HepG2 (cell line): ENCODE results near the gene PSMB11. TPM values are rescaled to one million over a fixed set of nuclear protein-coding genes. Genes with fewer than 3 reads are reported as not detected.

ENCODE experiments used
- AGO2 ChIP-seq: fragments of 200-400 bp; formaldehyde crosslinking; optimal IDR thresholded peaks from 2 replicates; pipeline ENCODE3; 2017; ENCODE audit warnings: mild to moderate bottlenecking, low read depth, low read length, moderate library complexity
- HHEX ChIP-seq: IDR thresholded peaks from 2 replicates; pipeline ENCODE4 v1.6.1; 2016; ENCODE audit warnings: control low read depth
- HOXA3 ChIP-seq: sonication (generic); formaldehyde crosslinking; IDR thresholded peaks from 2 replicates; pipeline ENCODE4 v1.5.0; 2020; ENCODE audit warnings: missing genetic modification reagents
- KDM5A ChIP-seq: fragments of 200-600 bp; sonication (generic); IDR thresholded peaks from 2 replicates; pipeline ENCODE4 v1.7.0; 2018; ENCODE audit warnings: antibody characterized with exemption, mild to moderate bottlenecking, low read length, borderline replicate concordance
- POLR2A ChIP-seq, 2 experiments: IDR thresholded peaks; 2 replicates each; pipeline ENCODE4 v1.6.1; 2011; ENCODE audit warnings: low read depth in 2 of 2, low read length in 2 of 2, mild to moderate bottlenecking in 1 of 2, moderate library complexity in 1 of 2; ENCODE audit not compliant: insufficient read depth in 1 of 2
- THAP11 ChIP-seq: IDR thresholded peaks from 2 replicates; pipeline ENCODE4 v1.6.1; 2016; ENCODE audit warnings: missing biosample characterization, missing genetic modification reagents
- ZNF12 ChIP-seq: sonication (generic); formaldehyde crosslinking; IDR thresholded peaks from 2 replicates; pipeline ENCODE4 v1.5.0; 2020; ENCODE audit warnings: missing genetic modification reagents
- ZNF350 ChIP-seq: sonication (generic); formaldehyde crosslinking; IDR thresholded peaks from 2 replicates; pipeline ENCODE4 v1.4.0; 2020; ENCODE audit warnings: mild to moderate bottlenecking, low read depth, missing genetic modification reagents, borderline replicate concordance
- ZSCAN25 ChIP-seq: sonication (generic); formaldehyde crosslinking; IDR thresholded peaks from 2 replicates; pipeline ENCODE4 v1.8.0; 2022; ENCODE audit warnings: mild to moderate bottlenecking, missing genetic modification reagents
- polyA plus RNA-seq, 8 experiments: library from polyadenylated mRNA; depleted of rRNA in 3 of 8; stranded (reverse) in 7 of 8; unstranded in 1 of 8; fragments of >200 nt; fragmentation: Illumina TruSeq in 4 of 8; extraction: Trizol in 4 of 8; gene quantifications; 2 replicates each; pipeline versions ENCODE4 v1.2.1 to v1.2.3, GENCODE V29; 2011 to 2016; ENCODE audit warnings: low read depth in 4 of 8, missing spikeins in 1 of 8, mixed read lengths in 1 of 8; ENCODE audit not compliant: insufficient read depth in 1 of 8
- total RNA-seq, 5 experiments: library from RNA; depleted of rRNA; stranded (reverse); fragments of >200 nt; fragmentation: Illumina TruSeq; extraction: Trizol; gene quantifications; 2 replicates each; pipeline ENCODE4 v1.2.3, GENCODE V29; 2016; ENCODE audit warnings: low read depth in 1 of 5
- TF ChIP-seq, protein P1 (sequence below): sonication (generic); formaldehyde crosslinking; IDR thresholded peaks from one replicate; pipeline ENCODE4 v1.5.1; 2020; ENCODE audit warnings: mild to moderate bottlenecking, missing genetic modification reagents; ENCODE audit errors: not compliant biosample characterization
- TF ChIP-seq, protein P2 (sequence below): sonication (generic); formaldehyde crosslinking; IDR thresholded peaks from 2 replicates; pipeline ENCODE4 v1.4.0; 2020; ENCODE audit warnings: missing genetic modification reagents
- TF ChIP-seq, protein P3 (sequence below): sonication (generic); formaldehyde crosslinking; IDR thresholded peaks from 2 replicates; pipeline ENCODE4 v1.8.1; 2023; ENCODE audit warnings: mild to moderate bottlenecking, missing genetic modification reagents
- TF ChIP-seq, protein P4 (sequence below): sonication (generic); formaldehyde crosslinking; IDR thresholded peaks from 2 replicates; pipeline ENCODE4 v1.4.0; 2020; ENCODE audit warnings: mild to moderate bottlenecking, missing genetic modification reagents

PSMB11 gene
- total and polyA plus RNA-seq, 2 of the 13 experiments (the other 11 are each of a cell fraction or from before 2014, with no cell fraction given), result not detected

DNA sequence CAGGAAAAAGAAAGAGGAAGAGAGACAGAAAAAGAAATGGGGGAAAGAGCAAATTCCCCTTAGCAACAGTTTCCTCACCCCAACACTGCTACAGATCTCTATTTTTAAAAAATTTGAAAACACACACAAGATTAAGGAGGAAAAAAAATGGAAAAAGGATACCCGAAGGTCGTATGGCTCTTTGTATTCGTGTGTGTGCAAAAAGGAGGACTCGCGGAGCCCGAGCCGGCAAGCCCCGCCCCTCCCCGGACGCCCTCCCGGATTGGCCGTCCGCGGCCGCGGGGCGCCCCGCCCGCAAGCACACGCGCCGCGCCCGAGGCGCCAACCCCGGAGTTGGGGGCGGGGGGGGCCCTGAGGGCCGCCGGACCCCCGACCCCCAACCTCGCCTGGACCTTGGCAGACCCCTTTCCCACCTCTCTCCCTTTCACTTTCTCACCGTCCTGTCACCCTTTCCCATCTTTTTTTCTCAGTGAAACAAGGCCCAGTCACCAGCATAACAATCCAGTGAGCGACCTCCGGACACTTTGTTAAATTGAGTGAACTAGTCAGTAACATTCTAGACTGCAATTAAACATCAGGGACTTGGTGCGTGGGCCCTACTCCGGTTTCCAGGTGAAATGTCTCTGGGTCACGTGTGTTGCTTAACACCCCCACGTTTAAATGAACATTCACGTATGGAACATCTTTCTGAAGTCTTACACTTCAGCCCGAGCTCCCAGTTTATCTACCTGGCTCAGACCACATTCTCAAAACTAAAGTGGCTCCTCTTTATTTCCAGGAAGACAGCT, 31.9 kb upstream of the PSMB11 start, which contains the start of gene C14orf93 (continued):
- TF ChIP-seq, protein P1, sequence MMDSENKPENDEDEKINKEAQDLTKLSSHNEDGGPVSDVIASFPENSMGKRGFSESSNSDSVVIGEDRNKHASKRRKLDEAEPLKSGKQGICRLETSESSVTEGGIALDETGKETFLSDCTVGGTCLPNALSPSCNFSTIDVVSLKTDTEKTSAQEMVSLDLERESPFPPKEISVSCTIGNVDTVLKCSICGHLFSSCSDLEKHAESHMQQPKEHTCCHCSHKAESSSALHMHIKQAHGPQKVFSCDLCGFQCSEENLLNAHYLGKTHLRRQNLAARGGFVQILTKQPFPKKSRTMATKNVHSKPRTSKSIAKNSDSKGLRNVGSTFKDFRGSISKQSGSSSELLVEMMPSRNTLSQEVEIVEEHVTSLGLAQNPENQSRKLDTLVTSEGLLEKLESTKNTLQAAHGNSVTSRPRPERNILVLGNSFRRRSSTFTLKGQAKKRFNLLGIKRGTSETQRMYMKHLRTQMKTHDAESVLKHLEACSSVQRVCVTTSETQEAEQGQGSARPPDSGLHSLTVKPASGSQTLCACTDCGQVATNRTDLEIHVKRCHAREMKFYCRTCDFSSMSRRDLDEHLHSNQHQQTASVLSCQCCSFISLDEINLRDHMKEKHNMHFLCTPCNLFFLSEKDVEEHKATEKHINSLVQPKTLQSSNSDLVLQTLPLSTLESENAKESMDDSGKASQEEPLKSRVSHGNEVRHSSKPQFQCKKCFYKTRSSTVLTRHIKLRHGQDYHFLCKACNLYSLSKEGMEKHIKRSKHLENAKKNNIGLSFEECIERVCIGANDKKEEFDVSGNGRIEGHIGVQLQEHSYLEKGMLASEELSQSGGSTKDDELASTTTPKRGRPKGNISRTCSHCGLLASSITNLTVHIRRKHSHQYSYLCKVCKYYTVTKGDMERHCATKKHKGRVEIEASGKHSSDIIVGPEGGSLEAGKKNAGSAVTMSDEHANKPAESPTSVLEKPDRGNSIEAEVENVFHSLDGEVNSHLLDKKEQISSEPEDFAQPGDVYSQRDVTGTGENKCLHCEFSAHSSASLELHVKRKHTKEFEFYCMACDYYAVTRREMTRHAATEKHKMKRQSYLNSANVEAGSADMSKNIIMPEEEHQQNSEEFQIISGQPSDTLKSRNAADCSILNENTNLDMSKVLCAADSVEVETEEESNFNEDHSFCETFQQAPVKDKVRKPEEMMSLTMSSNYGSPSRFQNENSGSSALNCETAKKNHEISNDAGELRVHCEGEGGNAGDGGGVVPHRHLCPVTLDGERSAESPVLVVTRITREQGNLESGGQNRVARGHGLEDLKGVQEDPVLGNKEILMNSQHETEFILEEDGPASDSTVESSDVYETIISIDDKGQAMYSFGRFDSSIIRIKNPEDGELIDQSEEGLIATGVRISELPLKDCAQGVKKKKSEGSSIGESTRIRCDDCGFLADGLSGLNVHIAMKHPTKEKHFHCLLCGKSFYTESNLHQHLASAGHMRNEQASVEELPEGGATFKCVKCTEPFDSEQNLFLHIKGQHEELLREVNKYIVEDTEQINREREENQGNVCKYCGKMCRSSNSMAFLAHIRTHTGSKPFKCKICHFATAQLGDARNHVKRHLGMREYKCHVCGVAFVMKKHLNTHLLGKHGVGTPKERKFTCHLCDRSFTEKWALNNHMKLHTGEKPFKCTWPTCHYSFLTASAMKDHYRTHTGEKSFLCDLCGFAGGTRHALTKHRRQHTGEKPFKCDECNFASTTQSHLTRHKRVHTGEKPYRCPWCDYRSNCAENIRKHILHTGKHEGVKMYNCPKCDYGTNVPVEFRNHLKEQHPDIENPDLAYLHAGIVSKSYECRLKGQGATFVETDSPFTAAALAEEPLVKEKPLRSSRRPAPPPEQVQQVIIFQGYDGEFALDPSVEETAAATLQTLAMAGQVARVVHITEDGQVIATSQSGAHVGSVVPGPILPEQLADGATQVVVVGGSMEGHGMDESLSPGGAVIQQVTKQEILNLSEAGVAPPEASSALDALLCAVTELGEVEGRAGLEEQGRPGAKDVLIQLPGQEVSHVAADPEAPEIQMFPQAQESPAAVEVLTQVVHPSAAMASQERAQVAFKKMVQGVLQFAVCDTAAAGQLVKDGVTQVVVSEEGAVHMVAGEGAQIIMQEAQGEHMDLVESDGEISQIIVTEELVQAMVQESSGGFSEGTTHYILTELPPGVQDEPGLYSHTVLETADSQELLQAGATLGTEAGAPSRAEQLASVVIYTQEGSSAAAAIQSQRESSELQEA (CRISPR knock-in tag), result peak; percentile 18
- no peak; the same call in 1 of the 2 replicates for TF ChIP-seq ZNF12
- TF ChIP-seq POLR2A (IDR thresholded peaks at IDR 0.05; ENCODE audit: insufficient read depth in 1 of 2, low read depth in 2 of 2, low read length in 2 of 2), result peak; percentile 71 to 73
- TF ChIP-seq, protein P2, sequence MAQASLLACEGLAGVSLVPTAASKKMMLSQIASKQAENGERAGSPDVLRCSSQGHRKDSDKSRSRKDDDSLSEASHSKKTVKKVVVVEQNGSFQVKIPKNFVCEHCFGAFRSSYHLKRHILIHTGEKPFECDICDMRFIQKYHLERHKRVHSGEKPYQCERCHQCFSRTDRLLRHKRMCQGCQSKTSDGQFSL (CRISPR knock-in tag), result peak; percentile 85
- TF ChIP-seq, protein P3, sequence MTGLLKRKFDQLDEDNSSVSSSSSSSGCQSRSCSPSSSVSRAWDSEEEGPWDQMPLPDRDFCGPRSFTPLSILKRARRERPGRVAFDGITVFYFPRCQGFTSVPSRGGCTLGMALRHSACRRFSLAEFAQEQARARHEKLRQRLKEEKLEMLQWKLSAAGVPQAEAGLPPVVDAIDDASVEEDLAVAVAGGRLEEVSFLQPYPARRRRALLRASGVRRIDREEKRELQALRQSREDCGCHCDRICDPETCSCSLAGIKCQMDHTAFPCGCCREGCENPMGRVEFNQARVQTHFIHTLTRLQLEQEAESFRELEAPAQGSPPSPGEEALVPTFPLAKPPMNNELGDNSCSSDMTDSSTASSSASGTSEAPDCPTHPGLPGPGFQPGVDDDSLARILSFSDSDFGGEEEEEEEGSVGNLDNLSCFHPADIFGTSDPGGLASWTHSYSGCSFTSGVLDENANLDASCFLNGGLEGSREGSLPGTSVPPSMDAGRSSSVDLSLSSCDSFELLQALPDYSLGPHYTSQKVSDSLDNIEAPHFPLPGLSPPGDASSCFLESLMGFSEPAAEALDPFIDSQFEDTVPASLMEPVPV (CRISPR knock-in tag), result no peak; the same call in 1 of the 2 replicates
- peak; percentile 36 for TF ChIP-seq AGO2
- TF ChIP-seq KDM5A, result 0 out of 2 replicates have a peak, but pooled peaks have one; percentile 78
- TF ChIP-seq, protein P4, sequence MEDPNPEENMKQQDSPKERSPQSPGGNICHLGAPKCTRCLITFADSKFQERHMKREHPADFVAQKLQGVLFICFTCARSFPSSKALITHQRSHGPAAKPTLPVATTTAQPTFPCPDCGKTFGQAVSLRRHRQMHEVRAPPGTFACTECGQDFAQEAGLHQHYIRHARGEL (CRISPR knock-in tag), result no peak
- TF ChIP-seq THAP11 (CRISPR knock-in tag), result peak; percentile 48; the same call in 1 of the 2 replicates
- peak; percentile 90 for TF ChIP-seq HOXA3 (CRISPR knock-in tag)
- TF ChIP-seq ZSCAN25, result no peak
- no peak for TF ChIP-seq ZNF350
- no peak for TF ChIP-seq HHEX (CRISPR knock-in tag)
